Astrocyte (in vitro differentiated cells and primary cell): Measurements from ENCODE around the gene LY9.

Source experiments
- CTCF ChIP-seq: IDR thresholded peaks from 2 replicates; pipeline ENCODE4 v1.5.1; 2011; ENCODE audit warnings: low read depth, mild to moderate bottlenecking, inconsistent platforms, low read length, moderate library complexity; ENCODE audit not compliant: insufficient read depth
- EZH2 ChIP-seq: IDR thresholded peaks from 2 replicates; pipeline ENCODE4 v1.6.1; 2012; ENCODE audit warnings: mild to moderate bottlenecking, low read length, inconsistent platforms; ENCODE audit not compliant: insufficient read depth

- no peak for TF ChIP-seq EZH2
- TF ChIP-seq CTCF = no peak
Measured at GRCh38 chr1:160767395-160768294, 28.3 kb upstream of the LY9 start.
